ENCODE data around the gene TSC2.

Gene TSC2

DNA sequence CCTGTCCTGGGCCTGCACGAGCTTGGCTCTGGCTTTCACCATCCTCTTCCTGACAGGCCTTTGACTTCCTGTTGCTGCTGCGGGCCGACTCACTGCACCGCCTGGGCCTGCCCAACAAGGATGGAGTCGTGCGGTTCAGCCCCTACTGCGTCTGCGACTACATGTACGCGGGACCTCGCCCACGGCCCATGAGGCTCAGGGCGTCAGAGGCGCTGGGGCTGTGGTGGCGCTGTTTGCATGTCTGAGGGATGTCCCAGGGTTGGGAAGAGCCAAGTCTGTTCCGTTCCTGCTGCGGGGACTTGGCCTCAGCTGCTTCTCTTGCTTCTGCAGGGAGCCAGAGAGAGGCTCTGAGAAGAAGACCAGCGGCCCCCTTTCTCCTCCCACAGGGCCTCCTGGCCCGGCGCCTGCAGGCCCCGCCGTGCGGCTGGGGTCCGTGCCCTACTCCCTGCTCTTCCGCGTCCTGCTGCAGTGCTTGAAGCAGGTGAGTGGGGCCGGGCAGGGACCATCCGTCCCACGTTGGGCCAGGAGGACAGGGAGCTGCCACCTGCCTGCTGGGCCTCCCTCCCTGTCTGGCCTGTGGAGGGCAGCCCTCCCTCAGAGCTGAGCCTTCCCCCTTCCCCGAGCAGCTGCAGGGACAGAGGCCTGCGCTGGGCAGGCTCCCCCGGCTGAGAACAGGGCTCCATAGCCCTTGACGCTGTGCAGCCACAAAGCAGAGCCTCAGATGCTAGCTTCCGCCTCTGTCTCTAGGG is 23.8 kb downstream of the TSC2 start:
- WGBS, 2 donors (ENCODE audit: extremely low coverage in 2 of 2, insufficient read length in 2 of 2, insufficient replicate concordance in 1 of 2) = no CpG with 5 or more reads among the region's 34 CpGs
- peaks cover 31 to 82% of the 10 kb centered on the region in 2 donors for H3K36me3 ChIP-seq (replicated peaks in 1 of 2; ENCODE audit: control insufficient read depth in 2 of 2, insufficient read depth in 2 of 2, low read length in 2 of 2)

DNA sequence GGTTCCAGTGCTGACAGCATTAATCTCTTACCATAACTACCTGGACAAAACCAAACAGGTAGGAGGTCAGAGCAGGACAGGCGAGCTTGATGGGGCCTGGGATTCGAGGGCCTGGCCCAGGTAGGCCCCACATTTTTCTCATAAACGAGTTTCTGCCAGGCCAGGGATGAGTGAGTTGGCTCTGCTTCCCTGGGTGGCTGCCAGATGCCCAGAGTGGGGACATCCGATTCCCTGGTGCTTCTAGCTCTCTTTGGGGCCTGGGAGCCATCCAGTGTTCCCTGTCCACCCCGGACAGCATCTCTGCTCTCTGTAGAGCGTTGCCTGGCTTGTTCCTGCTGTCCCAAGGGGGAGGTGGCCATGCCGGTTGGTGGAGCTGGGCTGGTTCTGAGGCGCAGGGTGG is 25.1 kb downstream of the TSC2 start:
- no peak overlapping the region for H2BK12ac ChIP-seq (ENCODE audit: low read length)
- H3K23ac ChIP-seq (ENCODE audit: low read depth, low read length, poor library complexity) = no peak overlapping the region
- no peak overlapping the region for H2BK120ac ChIP-seq (ENCODE audit: low read depth, low read length)
- DNase-seq (ENCODE audit: low spot score) = no peak
- H2BK5ac ChIP-seq (ENCODE audit: low read length) = no peak overlapping the region
- no peak overlapping the region for H2BK15ac ChIP-seq (ENCODE audit: low read length)
- H4K8ac ChIP-seq (ENCODE audit: low read depth, low read length) = no peak overlapping the region
- H3K14ac ChIP-seq (ENCODE audit: low read length) = no peak overlapping the region
- H3K9me3 ChIP-seq (replicated peaks in 1 of 2; ENCODE audit: control insufficient read depth in 2 of 2, insufficient read depth in 1 of 2, low read depth in 1 of 2, low read length in 2 of 2) = no peaks in the 10 kb centered on the region
- WGBS, 2 donors (ENCODE audit: extremely low coverage in 2 of 2, insufficient read length in 2 of 2, insufficient replicate concordance in 1 of 2) = no CpG with 5 or more reads among the region's 8 CpGs
- H3K79me1 ChIP-seq (ENCODE audit: low read depth, low read length) = peaks cover 4% of the 10 kb centered on the region
- H2AFZ ChIP-seq (ENCODE audit: low read length) = no peak overlapping the region
- H3K4me3 ChIP-seq (ENCODE audit: low read length in 2 of 2) = peak overlapping the region in 1 of 2 donors; percentile 24
- H4K91ac ChIP-seq (ENCODE audit: low read depth, low read length, poor library complexity) = no peak overlapping the region
- H3K4me2 ChIP-seq (ENCODE audit: insufficient read depth, low read length, poor library complexity, severe bottlenecking) = no peak overlapping the region
- no peaks in the 10 kb centered on the region for H3K4me1 ChIP-seq (ENCODE audit: control insufficient read depth in 2 of 2, insufficient read depth in 1 of 2, low read depth in 1 of 2, low read length in 2 of 2)
- no peaks in the 10 kb centered on the region for H3K27me3 ChIP-seq (ENCODE audit: control insufficient read depth in 3 of 3, insufficient read depth in 3 of 3, low read depth in 1 of 3, low read length in 3 of 3)
- H3K4ac ChIP-seq (ENCODE audit: low read length) = no peak overlapping the region
- H3K36me3 ChIP-seq (replicated peaks in 1 of 2; ENCODE audit: control insufficient read depth in 2 of 2, insufficient read depth in 2 of 2, low read length in 2 of 2) = peaks cover 27 to 81% of the 10 kb centered on the region in 2 donors
- H3K18ac ChIP-seq (ENCODE audit: low read length) = no peak overlapping the region
- no peak overlapping the region for H2AK5ac ChIP-seq (ENCODE audit: low read depth, low read length)
- H3K27ac ChIP-seq (replicated peaks; ENCODE audit: low read length) = no peak overlapping the region
- no peak overlapping the region for H3K9ac ChIP-seq (ENCODE audit: low read depth, low read length, poor library complexity)

More for the DNA sequence above, 23.8 kb downstream of the TSC2 start:
- no peak overlapping the region for H3K9ac ChIP-seq (ENCODE audit: low read depth, low read length, poor library complexity)
- H3K23ac ChIP-seq (ENCODE audit: low read depth, low read length, poor library complexity) = peak overlapping the region; percentile 95
- no peak overlapping the region for H2BK5ac ChIP-seq (ENCODE audit: low read length)
- H3K27me3 ChIP-seq (ENCODE audit: control insufficient read depth in 3 of 3, insufficient read depth in 3 of 3, low read depth in 1 of 3, low read length in 3 of 3) = no peaks in the 10 kb centered on the region
- H3K14ac ChIP-seq (ENCODE audit: low read length) = no peak overlapping the region
- peaks cover 2% of the 10 kb centered on the region for H3K79me1 ChIP-seq (ENCODE audit: low read depth, low read length)
- no peak overlapping the region for H3K4me2 ChIP-seq (ENCODE audit: insufficient read depth, low read length, poor library complexity, severe bottlenecking)
- no peak overlapping the region for H2AK5ac ChIP-seq (ENCODE audit: low read depth, low read length)
- H2BK12ac ChIP-seq (ENCODE audit: low read length) = no peak overlapping the region
- H3K4ac ChIP-seq (ENCODE audit: low read length) = no peak overlapping the region
- no peak overlapping the region for H2AFZ ChIP-seq (ENCODE audit: low read length)
- no peak overlapping the region for H3K27ac ChIP-seq (replicated peaks; ENCODE audit: low read length)
- no peak overlapping the region for H4K91ac ChIP-seq (ENCODE audit: low read depth, low read length, poor library complexity)
- peak overlapping the region in 1 of 2 donors; percentile 46 for H3K4me3 ChIP-seq (ENCODE audit: low read length in 2 of 2)
- no peak overlapping the region for H4K8ac ChIP-seq (ENCODE audit: low read depth, low read length)
- H3K9me3 ChIP-seq (replicated peaks in 1 of 2; ENCODE audit: control insufficient read depth in 2 of 2, insufficient read depth in 1 of 2, low read depth in 1 of 2, low read length in 2 of 2) = no peaks in the 10 kb centered on the region
- no peak overlapping the region for H2BK120ac ChIP-seq (ENCODE audit: low read depth, low read length)
- peak overlapping the region; percentile 48 for H3K18ac ChIP-seq (ENCODE audit: low read length)
- H2BK15ac ChIP-seq (ENCODE audit: low read length) = no peak overlapping the region
- no peak for DNase-seq (ENCODE audit: low spot score)
- no peaks in the 10 kb centered on the region for H3K4me1 ChIP-seq (ENCODE audit: control insufficient read depth in 2 of 2, insufficient read depth in 1 of 2, low read depth in 1 of 2, low read length in 2 of 2)

DNA sequence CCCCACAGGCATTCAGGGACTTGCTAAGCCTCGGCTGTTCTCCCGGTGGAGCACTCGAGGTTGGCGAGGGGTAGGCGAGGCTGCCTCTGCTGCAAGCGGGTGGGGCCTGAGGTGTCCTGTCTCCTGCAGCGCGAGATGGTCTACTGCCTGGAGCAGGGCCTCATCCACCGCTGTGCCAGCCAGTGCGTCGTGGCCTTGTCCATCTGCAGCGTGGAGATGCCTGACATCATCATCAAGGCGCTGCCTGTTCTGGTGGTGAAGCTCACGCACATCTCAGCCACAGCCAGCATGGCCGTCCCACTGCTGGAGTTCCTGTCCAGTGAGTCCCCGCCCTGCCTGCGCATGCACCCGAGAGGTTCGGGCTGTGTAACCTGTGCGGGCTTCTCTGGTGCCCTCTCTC is 26.3 kb downstream of the TSC2 start:
- Histone ChIP-seq H3K4me3 (ENCODE audit: low read length in 2 of 2) (no peak overlapping the region), H3K4me2 (ENCODE audit: insufficient read depth, low read length, poor library complexity, severe bottlenecking) (no peak overlapping the region), H3K23ac (ENCODE audit: low read depth, low read length, poor library complexity) (no peak overlapping the region), H2BK120ac (ENCODE audit: low read depth, low read length) (no peak overlapping the region), H3K4ac (ENCODE audit: low read length) (no peak overlapping the region), H3K36me3 (replicated peaks in 1 of 2; ENCODE audit: control insufficient read depth in 2 of 2, insufficient read depth in 2 of 2, low read length in 2 of 2) (peaks cover 23 to 84% of the 10 kb centered on the region in 2 donors), H2BK12ac (ENCODE audit: low read length) (no peak overlapping the region), H4K8ac (ENCODE audit: low read depth, low read length) (no peak overlapping the region), H2BK15ac (ENCODE audit: low read length) (no peak overlapping the region), H3K79me1 (ENCODE audit: low read depth, low read length) (peaks cover 6% of the 10 kb centered on the region), H3K9ac (ENCODE audit: low read depth, low read length, poor library complexity) (peak overlapping the region; percentile 9), H3K27ac (replicated peaks; ENCODE audit: low read length) (no peak overlapping the region), H2BK5ac (ENCODE audit: low read length) (no peak overlapping the region), H4K91ac (ENCODE audit: low read depth, low read length, poor library complexity) (no peak overlapping the region), H3K18ac (ENCODE audit: low read length) (no peak overlapping the region), H3K27me3 (ENCODE audit: control insufficient read depth in 3 of 3, insufficient read depth in 3 of 3, low read depth in 1 of 3, low read length in 3 of 3) (no peaks in the 10 kb centered on the region), H3K9me3 (replicated peaks in 1 of 2; ENCODE audit: control insufficient read depth in 2 of 2, insufficient read depth in 1 of 2, low read depth in 1 of 2, low read length in 2 of 2) (no peaks in the 10 kb centered on the region), H3K14ac (ENCODE audit: low read length) (no peak overlapping the region), H3K4me1 (ENCODE audit: control insufficient read depth in 2 of 2, insufficient read depth in 1 of 2, low read depth in 1 of 2, low read length in 2 of 2) (no peaks in the 10 kb centered on the region), H2AFZ (ENCODE audit: low read length) (no peak overlapping the region), H2AK5ac (ENCODE audit: low read depth, low read length) (no peak overlapping the region)
- DNase-seq (ENCODE audit: low spot score) = no peak
- WGBS, 2 donors (ENCODE audit: extremely low coverage in 2 of 2, insufficient read length in 2 of 2, insufficient replicate concordance in 1 of 2) = no CpG with 5 or more reads among the region's 20 CpGs

DNA sequence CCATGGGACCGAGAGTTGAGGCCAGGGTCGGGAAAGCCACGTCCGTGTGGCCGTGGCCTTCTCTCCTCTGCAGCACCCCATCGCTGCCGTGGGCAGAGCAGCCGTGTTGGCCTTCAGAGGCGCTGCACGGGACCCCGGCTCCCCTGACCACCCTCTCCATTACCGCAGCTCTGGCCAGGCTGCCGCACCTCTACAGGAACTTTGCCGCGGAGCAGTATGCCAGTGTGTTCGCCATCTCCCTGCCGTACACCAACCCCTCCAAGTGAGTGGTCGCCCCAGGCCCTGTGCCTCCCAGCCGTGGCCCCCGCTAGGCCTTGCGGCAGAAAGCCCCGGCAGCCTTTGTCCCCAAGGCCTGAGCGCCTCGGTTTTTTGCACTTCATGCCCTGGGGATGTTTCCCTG is 27.8 kb downstream of the TSC2 start:
- WGBS, 2 donors (ENCODE audit: extremely low coverage in 2 of 2, insufficient read length in 2 of 2, insufficient replicate concordance in 1 of 2) = no CpG with 5 or more reads among the region's 24 CpGs
- peaks cover 17 to 85% of the 10 kb centered on the region in 2 donors for H3K36me3 ChIP-seq (replicated peaks in 1 of 2; ENCODE audit: control insufficient read depth in 2 of 2, insufficient read depth in 2 of 2, low read length in 2 of 2)
- DNase-seq (ENCODE audit: low spot score) = no peak

More for the DNA sequence above, 27.8 kb downstream of the TSC2 start:
- Histone ChIP-seq H2BK5ac (ENCODE audit: low read length) (peak overlapping the region; percentile 5), H3K4me3 (ENCODE audit: low read length in 2 of 2) (no peak overlapping the region), H2BK120ac (ENCODE audit: low read depth, low read length) (no peak overlapping the region), H3K4ac (ENCODE audit: low read length) (no peak overlapping the region), H2BK15ac (ENCODE audit: low read length) (no peak overlapping the region), H3K9ac (ENCODE audit: low read depth, low read length, poor library complexity) (no peak overlapping the region), H3K14ac (ENCODE audit: low read length) (no peak overlapping the region), H2AK5ac (ENCODE audit: low read depth, low read length) (no peak overlapping the region), H3K9me3 (replicated peaks in 1 of 2; ENCODE audit: control insufficient read depth in 2 of 2, insufficient read depth in 1 of 2, low read depth in 1 of 2, low read length in 2 of 2) (no peaks in the 10 kb centered on the region), H3K18ac (ENCODE audit: low read length) (no peak overlapping the region), H3K4me1 (ENCODE audit: control insufficient read depth in 2 of 2, insufficient read depth in 1 of 2, low read depth in 1 of 2, low read length in 2 of 2) (no peaks in the 10 kb centered on the region), H4K8ac (ENCODE audit: low read depth, low read length) (no peak overlapping the region), H2AFZ (ENCODE audit: low read length) (no peak overlapping the region), H3K27ac (replicated peaks; ENCODE audit: low read length) (no peak overlapping the region), H4K91ac (ENCODE audit: low read depth, low read length, poor library complexity) (no peak overlapping the region), H2BK12ac (ENCODE audit: low read length) (no peak overlapping the region), H3K79me1 (ENCODE audit: low read depth, low read length) (peaks cover 6% of the 10 kb centered on the region), H3K27me3 (ENCODE audit: control insufficient read depth in 3 of 3, insufficient read depth in 3 of 3, low read depth in 1 of 3, low read length in 3 of 3) (no peaks in the 10 kb centered on the region), H3K23ac (ENCODE audit: low read depth, low read length, poor library complexity) (no peak overlapping the region), H3K4me2 (ENCODE audit: insufficient read depth, low read length, poor library complexity, severe bottlenecking) (no peak overlapping the region)
